GM18870 (cell line): ENCODE measurements around the gene IVL.

Source experiments
- ATAC-seq: cut with Tn5 transposase; IDR thresholded peaks from one replicate; pipeline ENCODE4 v1.9.1; 2021; ENCODE audit warnings: moderate library complexity; ENCODE audit not compliant: unreplicated experiment

The IVL gene

DNA sequence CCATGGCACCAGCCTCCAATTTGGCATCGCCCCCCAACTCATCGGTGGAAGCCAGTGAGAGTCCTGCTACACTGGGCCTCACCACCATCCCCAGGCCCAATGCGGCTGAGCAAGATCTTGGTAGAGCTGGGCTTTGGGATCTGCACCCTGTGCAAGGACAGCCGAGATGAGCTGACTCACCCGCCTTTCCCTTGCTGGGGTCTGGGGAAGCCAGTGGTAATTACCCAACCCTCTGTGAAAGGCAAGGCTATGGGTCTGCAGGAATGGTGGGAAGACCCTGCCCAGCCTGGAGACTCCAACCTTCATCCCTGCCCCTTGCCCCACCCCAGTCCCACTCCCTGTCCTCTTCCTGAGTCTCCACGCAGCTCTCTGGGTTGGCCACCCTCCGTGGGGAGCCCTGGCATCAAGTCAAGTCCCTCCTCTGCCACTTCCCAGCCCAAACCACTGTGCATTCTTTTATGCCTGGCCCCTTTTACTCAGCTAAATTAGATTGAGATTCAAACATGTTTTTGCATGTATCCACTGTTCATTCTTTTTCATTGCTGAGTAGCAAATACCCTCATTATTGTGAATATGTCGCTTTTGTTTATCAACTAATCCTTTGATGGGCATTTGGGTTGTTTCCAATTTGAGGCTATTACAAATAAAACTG lies 21.5 kb upstream of the IVL start:
- no peak for ATAC-seq

DNA sequence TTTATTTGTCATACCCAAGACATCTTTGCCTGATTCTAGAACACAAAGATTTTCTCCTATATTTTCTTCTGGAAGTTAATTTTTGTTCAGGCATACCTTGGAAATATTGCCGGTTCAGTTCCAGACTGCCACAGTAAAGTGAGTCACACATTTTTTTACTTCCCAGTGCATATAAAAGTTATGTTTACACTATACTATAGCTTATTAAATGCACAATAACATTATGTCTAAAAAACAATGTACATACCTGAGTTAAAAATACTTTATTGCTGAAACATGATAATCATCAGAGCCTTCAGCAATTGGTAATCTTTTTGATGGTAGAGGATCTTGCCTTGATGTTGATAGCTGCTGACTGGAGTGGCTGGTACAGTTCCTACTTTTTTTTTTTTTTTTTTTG lies 20.2 kb upstream of the IVL start:
- ATAC-seq = no peak

DNA sequence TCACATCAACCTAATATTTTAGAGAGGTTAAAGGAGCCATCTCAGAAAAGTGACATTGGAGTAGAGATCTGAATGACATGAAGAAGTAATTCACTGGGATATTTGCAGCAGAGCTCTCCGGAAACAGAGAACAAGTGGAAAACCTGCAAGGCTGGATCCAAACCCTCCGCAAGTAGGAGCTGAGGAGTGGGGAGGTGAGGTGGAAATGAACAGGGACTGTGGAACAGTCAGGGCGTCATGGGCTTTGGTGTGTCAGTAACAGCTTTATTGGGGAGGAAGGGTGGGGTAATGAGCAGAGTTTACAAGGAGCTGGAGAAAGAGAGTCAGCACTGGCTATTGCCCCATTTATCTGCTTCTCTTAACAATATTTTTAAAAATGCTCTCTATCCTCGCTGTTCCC lies 9.3 kb upstream of the IVL start:
- ATAC-seq = no peak

DNA sequence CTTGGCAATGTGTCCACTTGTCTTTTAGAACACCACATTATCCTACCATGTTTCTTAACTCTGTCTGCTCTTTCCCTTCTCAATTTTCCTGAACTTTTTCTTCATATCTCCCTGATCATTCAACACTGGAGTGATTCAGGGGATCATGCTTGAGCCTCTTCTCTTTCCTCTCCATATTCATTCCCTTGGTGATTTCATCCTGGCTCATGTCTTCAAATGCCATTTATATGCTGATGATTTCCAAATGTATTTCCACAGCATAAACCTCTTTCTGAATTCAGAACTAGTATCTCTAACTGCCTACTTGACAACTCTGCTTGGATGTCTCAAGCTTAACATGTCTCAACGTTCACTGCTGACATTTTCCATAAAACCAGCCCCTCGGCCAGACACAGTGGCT lies 8.5 kb upstream of the IVL start:
- ATAC-seq = no peak

DNA sequence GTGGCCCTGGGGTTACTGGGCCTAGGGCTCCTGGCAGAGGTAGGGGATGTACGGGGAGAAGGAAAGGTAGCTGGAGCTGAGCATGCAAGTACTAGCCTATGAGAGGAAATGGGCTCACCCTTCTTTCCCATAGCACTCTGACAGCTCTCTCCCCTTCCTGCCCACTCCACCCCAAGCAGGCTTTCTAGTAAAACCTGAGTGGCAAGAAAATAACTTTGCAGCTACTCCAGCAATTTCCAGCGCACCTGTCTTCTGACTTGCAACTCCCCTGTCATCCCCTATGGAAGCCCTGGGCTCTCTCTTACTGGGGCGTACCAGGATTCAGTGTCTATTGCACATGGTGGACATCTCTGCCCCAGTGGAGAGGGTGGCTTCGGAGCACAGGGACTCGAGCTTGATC lies 6.7 kb upstream of the IVL start:
- no peak for ATAC-seq

DNA sequence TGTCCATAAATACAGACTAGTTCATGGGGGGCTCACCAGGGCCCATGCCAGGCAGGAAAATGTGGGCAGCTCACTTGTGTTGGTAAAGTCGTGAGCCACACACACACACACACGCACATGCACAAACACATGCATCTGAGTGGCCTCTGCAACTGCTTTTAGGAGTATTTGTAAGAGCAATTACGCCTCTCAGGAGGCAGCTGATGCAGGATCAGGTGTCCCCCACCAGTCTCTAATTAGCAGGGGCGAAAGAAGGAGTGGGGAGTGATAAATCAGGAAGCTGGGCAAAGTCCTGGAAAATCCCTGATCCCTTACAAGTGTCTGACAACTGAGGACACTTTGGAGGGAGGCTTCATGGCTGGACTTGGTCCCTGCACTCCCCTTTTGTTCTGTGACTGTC lies 5.7 kb upstream of the IVL start:
- ATAC-seq = no peak

DNA sequence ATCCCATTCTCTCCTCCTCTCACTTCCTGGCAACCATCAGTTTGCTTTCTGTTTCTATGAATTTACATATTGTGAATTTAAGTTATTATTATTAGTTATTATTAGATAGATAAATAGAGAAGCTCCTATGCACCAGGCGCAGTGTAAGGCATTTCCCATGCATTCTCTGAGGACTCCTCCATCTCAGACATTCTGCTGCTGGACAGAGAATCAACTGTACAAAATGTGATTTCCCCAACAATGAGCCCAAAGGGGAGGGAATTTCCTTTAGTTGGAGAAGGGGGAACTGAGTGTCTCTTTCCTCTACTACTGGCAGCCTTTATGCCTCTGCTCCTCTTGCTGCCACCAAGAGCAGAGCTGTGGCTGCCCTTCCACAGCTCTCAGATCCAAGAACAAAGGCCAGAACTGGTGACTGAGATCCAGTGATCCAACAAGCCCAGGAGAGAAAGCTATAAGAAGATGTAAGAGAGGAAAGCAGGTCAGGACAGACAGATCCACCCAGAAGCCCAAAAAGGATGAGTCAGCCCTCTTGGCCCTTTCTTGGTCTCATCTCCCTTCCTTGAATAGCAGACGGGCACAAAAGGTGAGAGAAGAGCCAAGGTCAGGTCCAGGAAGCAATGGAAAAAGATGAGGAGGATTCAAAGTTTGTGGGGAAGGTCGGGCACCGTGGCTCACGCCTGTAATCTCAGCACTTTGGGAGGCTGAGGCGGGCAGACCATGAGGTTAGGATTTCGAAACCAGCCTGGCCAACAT lies 3.5 kb upstream of the IVL start:
- no peak for ATAC-seq

DNA sequence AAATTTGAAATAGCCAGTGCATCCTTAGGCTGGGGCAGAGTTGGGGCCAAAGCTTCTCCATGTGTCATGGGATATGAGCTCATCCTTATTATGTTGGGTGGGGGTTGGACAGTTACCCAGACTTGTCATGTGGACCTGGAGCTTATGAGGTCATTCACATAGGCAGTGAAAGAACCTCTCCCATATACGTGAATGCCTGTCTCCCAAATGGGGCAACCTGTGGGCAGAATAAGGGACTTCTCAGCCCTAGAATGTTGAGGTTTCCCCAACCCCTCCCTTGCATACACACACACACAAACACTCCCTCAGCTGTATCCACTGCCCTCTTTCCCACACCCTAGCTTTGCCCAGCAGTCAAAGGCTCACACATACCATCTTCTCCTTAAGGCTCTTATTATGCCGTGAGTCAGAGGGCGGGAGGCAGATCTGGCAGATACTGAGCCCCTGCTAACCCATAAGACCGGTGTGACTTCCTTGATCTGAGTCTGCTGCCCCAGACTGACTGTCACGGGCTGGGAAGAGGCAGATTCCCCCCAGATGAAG lies 2.3 kb upstream of the IVL start:
- no peak for ATAC-seq

DNA sequence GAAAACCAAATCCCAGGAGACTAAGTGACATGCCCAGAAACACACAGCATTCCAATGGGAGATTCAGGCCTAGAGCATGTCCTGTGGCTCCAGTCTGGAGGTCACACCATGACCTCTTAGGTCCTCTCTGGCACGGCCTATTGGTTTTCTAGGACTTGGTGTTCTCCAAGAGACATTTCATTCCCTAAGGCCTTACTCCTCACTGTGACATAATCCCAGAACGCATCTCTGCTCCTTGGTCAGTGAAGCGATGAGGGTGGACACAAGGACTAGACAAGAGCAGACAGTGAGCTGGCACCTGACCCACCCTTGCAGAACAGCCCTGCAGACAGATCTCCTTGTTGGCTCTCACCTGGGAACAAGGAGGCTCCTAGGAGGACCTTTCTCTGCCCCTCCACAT lies 860 bp downstream of the IVL start:
- no peak for ATAC-seq

DNA sequence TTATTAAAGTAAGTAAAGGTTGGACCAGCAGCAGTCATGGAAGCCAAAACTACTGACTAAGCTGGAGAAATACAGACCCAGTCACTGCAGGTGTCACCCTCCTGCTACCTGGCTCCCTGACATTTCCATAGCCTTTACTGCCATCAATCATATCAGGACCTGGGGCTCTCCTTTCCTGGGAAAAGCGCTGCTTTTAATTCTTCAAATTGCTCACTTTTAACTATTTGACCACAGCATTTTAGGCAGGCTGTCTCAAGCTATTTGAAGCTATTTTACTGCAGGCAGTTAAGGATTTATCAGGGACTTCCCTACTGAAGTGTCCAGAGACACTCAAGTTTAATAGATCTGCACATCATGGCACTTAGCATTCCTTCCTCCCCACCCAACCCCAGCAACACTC lies 4.1 kb downstream of the IVL start:
- no peak for ATAC-seq

DNA sequence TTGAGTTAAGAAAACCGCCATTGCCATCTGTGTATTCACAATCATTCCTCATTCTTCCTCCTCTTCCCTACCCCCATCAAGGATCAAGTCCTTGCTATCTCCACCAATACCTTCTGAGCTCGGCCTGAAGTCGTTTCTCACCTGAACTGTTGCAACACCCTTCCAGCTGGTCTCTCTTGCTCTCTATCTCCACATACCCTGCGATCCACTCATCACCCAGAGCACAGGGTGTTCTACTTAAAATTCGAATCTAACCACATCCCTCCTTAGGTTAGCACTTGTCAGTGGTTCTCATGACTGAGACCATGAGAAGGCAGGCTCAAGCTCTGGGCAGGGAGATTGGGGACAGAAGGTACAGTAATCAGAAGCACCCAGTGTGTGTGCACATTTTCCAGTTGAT lies 4.6 kb downstream of the IVL start:
- no peak for ATAC-seq

DNA sequence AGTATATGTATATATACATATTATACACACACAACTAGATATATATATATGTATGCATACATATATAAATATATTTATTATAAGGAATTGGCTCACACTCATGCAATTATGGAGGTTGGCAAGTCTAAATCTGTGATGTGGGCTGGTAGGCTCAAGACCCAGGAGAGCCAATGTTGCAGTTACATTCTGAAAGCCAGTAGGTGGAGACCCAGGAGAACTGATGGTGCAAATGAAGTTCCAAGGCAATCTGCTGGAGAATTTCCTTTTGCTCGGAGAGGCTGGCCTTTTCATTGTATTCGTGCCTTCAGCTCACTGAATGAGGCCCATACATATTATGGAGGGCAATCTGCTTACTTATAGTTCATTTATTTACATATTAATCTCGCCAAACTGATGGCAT lies 9.4 kb downstream of the IVL start:
- ATAC-seq = no peak

DNA sequence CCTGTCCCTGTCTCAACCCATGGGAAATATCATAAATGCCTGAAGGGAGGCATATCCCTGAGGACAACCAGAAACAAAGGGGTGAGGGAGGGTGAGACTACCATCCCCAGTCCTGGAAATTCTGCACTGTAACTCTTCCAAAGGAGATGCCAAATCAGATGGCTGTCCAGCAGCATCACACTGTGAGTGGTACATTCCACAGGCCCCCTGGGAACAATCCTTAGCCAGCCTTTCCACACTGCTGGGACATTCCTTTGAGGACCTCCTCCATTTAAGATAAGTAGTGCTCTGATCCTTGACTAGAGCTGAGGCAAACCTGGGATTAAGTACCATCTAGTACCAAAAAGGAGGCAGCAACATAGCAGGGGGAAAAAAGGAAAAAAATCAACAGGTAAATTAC lies 10.7 kb downstream of the IVL start:
- no peak for ATAC-seq

DNA sequence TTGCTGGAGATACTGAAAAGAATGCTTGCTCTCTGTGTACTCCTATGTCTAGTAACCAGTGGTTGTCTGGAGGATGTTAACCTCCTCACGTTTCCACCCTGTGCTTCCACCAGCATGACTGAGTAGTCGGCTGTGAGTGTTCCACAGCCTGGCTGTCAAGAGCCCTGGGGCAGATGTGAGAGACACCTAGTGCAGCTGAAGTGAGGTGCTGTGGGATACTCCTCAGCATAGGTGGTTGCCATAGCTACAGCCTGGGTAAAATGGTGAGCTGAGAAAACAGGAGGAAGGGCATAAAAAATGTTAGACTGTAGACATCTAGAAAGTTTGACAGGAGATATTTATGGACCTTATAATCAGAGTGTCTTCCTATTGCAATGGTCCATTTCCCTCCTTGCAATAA lies 15.8 kb downstream of the IVL start:
- ATAC-seq = no peak

DNA sequence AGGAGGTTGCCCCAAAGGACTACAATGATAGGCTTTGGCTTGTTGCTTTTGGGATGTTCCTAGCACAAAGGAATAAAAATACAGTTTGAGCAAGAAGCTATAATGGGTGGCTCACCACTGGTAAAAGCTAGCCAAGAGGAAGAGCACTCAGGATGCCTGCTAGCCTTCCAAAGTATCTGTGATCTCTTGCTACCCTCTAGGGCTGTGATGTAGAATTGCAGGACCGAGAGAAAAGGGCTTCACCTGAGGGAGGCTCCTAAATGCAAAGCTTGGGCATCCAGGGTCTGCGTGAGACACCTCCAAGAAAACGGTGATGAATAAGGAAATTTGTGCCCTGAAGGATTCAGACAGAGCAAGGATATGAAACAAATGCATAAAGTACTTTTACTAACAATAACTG lies 17.7 kb downstream of the IVL start:
- ATAC-seq = no peak

DNA sequence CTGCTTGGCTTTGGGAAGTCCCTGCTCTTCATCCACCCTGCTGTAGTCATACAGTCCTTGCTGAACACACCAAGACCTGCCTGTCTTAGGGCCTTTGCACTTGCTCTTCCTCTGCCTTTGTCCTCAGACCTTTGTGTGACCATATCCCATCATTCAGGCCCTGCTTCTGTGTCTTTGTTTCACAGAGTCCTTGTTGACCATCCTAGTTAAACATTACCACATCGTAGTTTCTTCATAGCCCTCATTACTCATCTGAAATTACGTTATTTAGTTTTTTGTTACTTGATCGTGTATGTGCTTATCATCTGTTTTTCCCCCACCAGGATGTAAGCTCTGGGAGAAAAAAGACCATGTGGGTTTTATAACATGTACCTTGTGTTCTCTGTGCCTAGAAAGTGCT lies 20.3 kb downstream of the IVL start:
- ATAC-seq = no peak

DNA sequence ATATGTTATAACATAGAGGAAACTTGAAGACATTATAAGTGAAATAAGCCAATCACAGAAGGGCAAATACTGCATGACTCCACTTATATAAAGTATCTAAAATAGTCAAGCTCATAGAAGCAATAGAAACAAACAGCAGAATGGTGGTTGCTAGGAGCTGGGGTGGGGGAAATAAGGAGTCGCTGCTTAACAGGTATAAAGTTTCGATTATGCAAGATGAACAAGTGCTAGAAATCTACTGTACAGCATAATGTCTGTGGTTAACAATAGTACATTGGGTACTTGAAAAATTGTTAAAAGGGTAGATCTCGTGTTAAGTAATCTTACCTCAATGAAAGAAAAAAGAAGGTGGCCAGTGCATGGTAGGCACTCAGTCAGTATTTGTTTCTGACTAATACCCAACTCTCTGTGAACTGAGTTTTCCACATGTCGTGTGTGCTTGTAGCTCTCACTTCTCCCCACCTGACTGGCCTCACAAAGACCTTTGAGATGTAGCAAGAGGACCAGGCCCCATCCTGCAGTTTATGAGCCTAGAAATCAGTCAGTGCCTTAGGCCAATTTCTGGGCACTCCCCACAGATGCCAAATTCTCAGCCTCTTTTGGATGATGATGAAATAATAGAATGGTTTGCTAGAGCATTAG lies 23.9 kb downstream of the IVL start:
- no peak for ATAC-seq

DNA sequence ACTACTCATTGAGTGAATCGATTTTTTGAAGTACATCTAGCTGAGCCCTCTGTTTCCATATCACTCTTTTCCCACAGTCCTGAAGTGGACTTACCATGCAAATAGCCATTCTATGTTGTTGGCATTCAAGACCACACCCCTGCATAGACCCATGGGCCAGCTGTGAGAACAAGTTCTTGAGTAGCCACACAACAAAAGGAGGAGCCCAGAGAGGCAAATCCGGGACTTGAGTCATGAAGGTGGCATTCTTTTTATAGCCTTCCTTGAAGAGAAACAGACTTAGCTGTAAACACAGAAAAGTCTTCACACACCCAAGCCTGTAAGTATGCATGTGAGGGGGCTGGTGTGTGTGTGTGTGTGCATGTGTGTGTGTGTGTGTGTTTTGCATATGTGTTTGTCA lies 24.9 kb downstream of the IVL start:
- ATAC-seq = no peak

DNA sequence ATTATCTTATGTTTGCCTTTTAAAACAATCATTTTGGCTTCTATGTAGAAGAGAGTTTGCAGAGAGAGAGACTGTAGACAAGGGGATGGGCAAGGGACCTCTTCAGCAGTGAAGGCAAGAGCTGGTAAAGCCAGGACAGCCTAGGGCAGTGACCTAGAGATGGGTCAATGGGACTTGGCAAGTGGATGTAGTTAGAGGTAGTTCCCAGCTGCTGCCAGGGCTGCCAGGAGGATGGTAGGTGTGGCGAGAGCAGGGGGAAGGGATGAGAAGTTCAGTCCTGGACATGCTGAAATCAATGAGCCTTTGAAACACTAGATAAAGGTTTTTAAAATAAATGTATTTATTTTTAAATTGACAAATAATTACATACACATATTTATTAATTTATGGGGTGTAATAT lies 32.3 kb downstream of the IVL start:
- ATAC-seq = no peak

DNA sequence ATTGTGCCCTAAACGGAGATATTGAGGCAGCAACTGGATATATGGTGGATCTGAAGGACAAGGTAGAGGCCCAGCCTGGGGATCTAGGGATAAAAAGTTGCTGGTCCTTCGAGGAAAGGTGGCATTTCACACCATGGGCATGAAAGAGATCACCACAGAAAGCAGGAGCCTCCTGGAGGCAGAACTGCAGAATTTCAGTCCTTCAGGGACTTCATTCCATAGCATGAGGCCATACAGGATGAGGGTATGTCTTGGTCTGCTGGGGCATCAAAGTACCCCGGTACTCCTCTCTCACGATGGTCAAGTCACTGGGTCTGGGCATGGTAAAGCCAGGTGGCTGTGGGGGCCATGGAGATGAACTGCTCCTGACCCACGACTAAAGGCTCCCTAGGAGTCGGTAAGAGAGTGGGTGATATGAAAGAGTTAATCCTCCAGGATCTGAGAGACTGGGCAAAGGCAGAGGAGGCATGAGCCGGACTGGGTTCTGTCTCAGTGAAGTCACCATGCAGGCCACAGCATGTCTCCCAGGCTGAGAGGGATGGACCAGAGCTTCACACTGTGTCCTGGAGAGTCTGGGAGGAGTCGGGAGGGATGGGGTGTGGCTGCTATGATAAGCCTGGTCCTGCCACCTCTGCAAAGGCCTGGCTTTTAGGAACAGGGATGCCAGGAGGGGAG lies 32.8 kb downstream of the IVL start:
- ATAC-seq = no peak

DNA sequence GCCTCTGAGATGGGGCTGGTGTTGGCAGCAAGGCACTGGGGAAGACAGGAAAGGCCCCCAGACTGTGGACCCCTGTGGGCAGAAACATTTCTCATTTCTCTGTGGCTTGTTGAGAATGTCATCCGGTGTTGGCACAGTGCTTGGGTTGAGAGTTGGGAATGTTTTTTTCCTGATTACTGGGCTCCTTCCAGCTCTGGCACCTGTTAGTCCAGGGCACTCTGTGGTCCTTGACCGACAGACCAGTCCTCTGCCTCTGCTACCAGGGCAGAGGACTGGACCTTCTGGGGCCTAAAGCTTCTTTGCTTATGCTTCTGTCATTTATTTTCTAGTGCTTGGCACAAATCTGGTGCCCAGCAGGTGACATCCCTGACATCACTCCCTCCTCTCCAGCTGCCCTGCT lies 33.8 kb downstream of the IVL start:
- no peak for ATAC-seq

DNA sequence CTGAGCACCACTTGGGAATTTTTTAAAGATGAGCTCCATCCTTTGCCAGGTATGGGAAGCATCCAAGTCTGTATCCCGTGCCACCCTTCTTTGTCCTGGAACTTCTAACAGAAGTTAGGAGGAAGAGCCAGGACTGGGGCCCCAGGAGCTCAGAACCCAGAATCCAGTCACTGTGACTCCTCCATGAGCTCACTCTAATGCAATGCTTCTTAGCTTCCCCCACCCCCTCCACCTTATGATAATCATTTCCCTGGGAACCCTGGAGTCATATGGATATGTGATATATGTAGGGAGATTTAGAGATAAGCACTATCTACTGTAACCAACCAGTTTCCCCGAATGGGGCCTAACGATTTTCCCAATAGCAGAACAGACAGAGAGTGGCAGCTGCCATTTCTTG lies 37.9 kb downstream of the IVL start:
- ATAC-seq = no peak
